GM19025 (cell line): Measurements from ENCODE around the gene SLCO3A1.
"Not testable (repeated sequence)": the region's sequence is repeated elsewhere in the genome, so short reads cannot be mapped to it uniquely, and the experiment has no call there.

Experiments used
- ATAC-seq: cut with Tn5 transposase; IDR thresholded peaks from one replicate; pipeline ENCODE4 v1.9.1; 2021; ENCODE audit warnings: mild to moderate bottlenecking, low read depth, moderate library complexity; ENCODE audit not compliant: unreplicated experiment

The SLCO3A1 gene

GRCh38 chr15:92056875-92057274 lies 203.4 kb downstream of the SLCO3A1 start:
- no peak for ATAC-seq

- ATAC-seq: no peak
Observed at GRCh38 chr15:92059036-92059970, 205.8 kb downstream of the SLCO3A1 start.

DNA sequence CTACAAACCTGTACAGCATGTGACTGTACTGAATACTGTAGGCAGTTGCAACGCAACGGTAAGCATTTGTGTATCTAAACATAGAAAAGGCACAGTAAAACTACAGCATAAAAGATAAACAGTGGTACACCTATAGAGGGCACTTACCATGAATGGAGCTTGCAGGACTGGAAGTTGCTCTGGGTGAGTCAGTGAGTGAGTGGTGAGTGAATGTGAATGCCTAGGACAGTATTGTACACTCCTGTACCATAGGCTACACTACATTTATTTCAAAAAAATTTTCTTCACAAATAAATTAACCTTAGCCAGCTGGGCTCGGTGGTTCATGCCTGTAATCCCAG lies 206.4 kb downstream of the SLCO3A1 start:
- ATAC-seq: not testable (repeated sequence)

- no peak for ATAC-seq
Observed at GRCh38 chr15:92061511-92062195, 208.1 kb downstream of the SLCO3A1 start.

GRCh38 chr15:92062505-92062904 lies 209.0 kb downstream of the SLCO3A1 start:
- no peak for ATAC-seq

- peak; percentile 41 for ATAC-seq
Observed at GRCh38 chr15:92068121-92068520, 214.6 kb downstream of the SLCO3A1 start.

GRCh38 chr15:92069308-92070250 lies 216.1 kb downstream of the SLCO3A1 start:
- ATAC-seq: no peak

GRCh38 chr15:92070251-92070650 lies 216.7 kb downstream of the SLCO3A1 start:
- ATAC-seq: not testable (repeated sequence)

GRCh38 chr15:92071045-92071634 lies 217.6 kb downstream of the SLCO3A1 start:
- no peak for ATAC-seq

- ATAC-seq: no peak
Observed at GRCh38 chr15:92073044-92073785, 219.7 kb downstream of the SLCO3A1 start.

DNA sequence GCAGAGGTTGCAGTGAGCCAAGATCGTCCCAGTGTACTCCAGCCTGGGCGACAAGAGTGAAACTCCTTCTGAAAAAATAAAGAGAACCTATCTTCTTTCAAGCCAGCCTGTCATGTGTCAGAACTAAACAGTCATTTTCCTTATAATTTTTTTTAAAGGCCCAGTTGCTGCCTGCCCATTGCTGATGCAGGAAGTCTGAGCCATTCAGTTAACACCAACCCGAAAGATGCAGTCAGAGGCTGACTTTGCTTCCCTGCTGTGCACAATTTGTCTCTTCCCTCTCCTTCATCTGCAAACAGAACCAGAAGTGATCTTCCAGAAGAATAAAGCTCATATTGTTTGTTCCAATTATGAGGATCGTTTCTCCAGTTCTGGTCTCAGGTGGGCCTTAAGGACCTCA lies 220.6 kb downstream of the SLCO3A1 start:
- no peak for ATAC-seq

- no peak for ATAC-seq
Observed at GRCh38 chr15:92074646-92075045, 221.1 kb downstream of the SLCO3A1 start.

DNA sequence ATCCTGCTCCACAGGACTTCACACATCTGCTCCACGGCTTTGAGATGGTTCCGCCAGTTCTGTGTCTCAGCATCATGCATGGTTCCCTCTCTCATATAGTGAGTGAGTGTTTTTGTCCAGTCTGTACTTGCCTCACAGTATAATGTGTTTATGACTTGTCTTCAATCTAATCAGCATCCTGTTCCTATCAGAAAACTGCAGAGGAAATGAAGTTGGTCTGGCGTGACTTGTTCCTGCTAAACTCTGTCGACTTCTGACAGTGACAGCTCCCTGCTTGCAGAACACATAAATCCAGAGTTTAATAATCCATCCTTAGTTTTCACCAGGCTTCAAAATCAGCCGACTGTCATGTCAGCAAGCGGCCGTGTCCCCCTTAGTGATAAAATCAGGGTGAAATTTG lies 222.3 kb downstream of the SLCO3A1 start:
- no peak for ATAC-seq

GRCh38 chr15:92076541-92076940 lies 223.0 kb downstream of the SLCO3A1 start:
- no peak for ATAC-seq

- no peak for ATAC-seq
Observed at GRCh38 chr15:92077353-92078085, 224.0 kb downstream of the SLCO3A1 start.

GRCh38 chr15:92078270-92078669 lies 224.8 kb downstream of the SLCO3A1 start:
- no peak for ATAC-seq

DNA sequence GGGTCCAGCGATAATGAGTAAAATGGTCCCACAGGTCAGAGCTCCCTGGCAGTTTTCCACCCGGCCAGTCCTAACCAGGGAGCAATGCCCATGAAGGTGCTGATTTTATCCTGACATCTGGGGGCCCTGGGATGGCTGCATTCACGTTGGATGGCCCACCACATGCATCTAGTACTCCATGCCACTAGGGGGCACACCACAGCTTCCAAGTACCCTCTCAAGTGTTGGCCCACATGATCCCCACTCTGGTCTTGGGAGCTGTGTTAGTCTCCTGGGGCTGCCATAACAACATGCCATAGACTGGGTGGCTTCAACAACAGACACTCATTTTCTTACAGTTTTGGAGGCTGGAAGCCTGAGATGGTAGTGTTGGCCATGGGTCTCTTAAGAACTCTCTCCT lies 225.5 kb downstream of the SLCO3A1 start:
- no peak for ATAC-seq

DNA sequence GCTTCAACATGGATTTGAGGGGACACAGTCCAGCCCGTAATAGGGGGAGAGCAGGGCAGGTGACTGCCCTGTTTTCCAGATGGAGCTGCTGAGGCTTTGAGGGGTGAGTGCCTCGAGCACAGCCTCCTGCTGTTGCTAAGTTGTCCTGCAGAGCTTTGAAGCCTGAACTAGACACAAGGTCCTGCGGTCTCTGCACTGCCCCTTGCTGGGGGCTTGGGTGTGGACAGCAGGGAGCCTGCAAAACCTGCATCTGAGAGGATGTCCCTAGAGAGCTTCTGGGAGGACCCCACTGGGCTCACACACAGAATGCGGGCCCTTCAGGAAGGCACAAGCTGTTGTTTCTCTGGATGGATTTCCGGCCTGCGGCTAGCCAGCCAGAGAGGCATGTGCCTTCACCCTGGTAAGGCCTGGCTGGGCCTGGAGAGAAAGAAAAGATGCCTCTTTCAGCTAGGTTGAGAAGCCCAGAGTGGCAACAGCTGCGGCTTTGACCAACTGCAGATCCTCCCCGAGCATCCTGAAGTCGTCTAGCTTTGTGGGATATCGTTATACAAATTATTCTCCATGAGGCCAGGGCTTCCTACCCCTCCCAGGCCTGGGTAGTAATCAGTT lies 226.2 kb downstream of the SLCO3A1 start:
- no peak for ATAC-seq
